PFSK-1 (cell line): Measurements from ENCODE around the gene WDR48.

ENCODE experiments used
- FOXP2 ChIP-seq: optimal IDR thresholded peaks from 2 replicates; pipeline ENCODE3; 2011; ENCODE audit warnings: borderline replicate concordance, control low read depth, inconsistent platforms; ENCODE audit not compliant: insufficient read depth; ENCODE audit errors: extremely low read length, extremely low read depth
- POLR2AphosphoS5 ChIP-seq: IDR thresholded peaks from 2 replicates; pipeline ENCODE4 v1.6.1; 2012; ENCODE audit warnings: low read depth, mild to moderate bottlenecking, control low read depth, low read length, moderate library complexity
- REST ChIP-seq, 2 experiments: IDR thresholded peaks; 2 replicates each; pipeline versions ENCODE4 v1.6.1 to v1.8.0; 2011 to 2012; ENCODE audit warnings: low read depth in 2 of 2, low read length in 2 of 2, control low read depth in 1 of 2, inconsistent platforms in 1 of 2, mild to moderate bottlenecking in 1 of 2, moderate library complexity in 1 of 2; ENCODE audit not compliant: insufficient read depth in 1 of 2
- SIN3A ChIP-seq: IDR thresholded peaks from 2 replicates; pipeline ENCODE4 v1.6.1; 2012; ENCODE audit warnings: mild to moderate bottlenecking, low read length, moderate library complexity, borderline replicate concordance; ENCODE audit not compliant: insufficient read depth
- TAF1 ChIP-seq: IDR thresholded peaks from 2 replicates; pipeline ENCODE4 v1.6.1; 2012; ENCODE audit warnings: low read length, control low read depth, borderline replicate concordance; ENCODE audit not compliant: insufficient read depth

WDR48 gene

DNA sequence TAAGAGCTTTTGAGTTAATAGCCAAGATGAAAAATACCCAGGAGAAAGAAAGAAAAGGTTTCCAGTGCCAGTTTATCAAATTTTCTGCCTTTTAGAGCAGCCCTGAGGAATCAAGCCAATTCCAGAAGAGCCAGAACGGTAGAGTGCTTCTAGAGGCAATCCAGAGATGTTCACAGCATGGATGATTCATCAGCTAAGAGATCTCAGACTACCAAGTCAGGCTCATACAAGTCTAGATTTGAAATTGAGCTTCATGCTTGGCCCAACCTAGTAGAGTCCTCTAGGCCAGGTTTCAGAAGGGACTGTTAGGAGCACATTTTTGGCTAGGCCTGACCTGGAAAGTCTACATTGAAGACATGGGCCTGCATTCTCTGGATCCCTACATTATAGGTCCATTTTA is 15.5 kb downstream of the WDR48 start:
- TF ChIP-seq FOXP2 (no peak), REST (IDR thresholded peaks at IDR 0.05; ENCODE audit: insufficient read depth in 1 of 2, low read depth in 2 of 2, low read length in 2 of 2) (no peak), SIN3A (no peak), POLR2AphosphoS5 (no peak), TAF1 (no peak)

DNA sequence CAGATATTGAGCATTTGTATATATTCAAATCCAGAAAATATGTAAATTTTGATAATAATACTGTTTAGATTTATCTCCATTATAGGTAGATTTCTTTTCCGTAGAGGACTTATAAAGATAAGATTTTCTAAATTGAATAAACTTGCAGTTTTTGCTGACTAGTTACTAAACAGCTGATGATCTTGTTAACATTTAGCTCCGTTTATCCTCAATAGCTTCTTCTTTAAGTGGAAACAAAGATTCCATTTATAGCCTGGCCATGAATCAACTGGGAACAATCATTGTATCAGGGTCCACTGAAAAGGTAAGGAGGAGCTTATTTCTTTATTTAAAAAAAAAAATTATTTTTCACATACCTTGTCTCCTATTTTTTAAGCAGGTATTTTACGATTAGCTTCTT is 16.7 kb downstream of the WDR48 start:
- TF ChIP-seq TAF1 (no peak), SIN3A (no peak), REST (IDR thresholded peaks at IDR 0.05; ENCODE audit: insufficient read depth in 1 of 2, low read depth in 2 of 2, low read length in 2 of 2) (no peak), FOXP2 (no peak), POLR2AphosphoS5 (no peak)

- TF ChIP-seq FOXP2 = no peak
- no peak for TF ChIP-seq REST (IDR thresholded peaks at IDR 0.05; ENCODE audit: insufficient read depth in 1 of 2, low read depth in 2 of 2, low read length in 2 of 2)
- TF ChIP-seq POLR2AphosphoS5 = no peak
- no peak for TF ChIP-seq TAF1
- TF ChIP-seq SIN3A = no peak
These were observed 24.1 kb downstream of the WDR48 start for GRCh38 chr3:39075910-39076309.

- TF ChIP-seq FOXP2 = no peak
- no peak for TF ChIP-seq POLR2AphosphoS5
- no peak for TF ChIP-seq REST (IDR thresholded peaks at IDR 0.05; ENCODE audit: insufficient read depth in 1 of 2, low read depth in 2 of 2, low read length in 2 of 2)
- TF ChIP-seq SIN3A = no peak
- no peak for TF ChIP-seq TAF1
These were observed 27.7 kb downstream of the WDR48 start for GRCh38 chr3:39079530-39079929.

DNA sequence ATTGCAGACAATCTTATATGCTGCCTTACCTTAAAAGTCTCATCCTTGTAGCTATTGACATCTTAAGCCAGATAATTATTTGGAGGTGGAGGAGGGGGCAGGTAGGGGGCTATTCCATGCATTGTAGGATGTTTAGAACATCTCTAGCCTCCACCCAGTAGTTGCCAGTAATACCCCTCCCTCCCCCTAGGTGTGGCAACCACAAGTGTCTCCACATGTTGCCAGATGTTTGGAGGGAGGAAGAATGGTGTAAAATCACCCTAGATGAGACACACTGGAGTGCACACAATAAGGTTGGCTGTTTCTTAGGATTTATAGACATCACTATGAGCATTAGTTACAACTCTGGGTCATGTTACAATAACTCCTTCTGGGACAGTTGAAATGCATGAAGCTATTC is 28.2 kb downstream of the WDR48 start:
- TF ChIP-seq SIN3A (no peak), REST (IDR thresholded peaks at IDR 0.05; ENCODE audit: insufficient read depth in 1 of 2, low read depth in 2 of 2, low read length in 2 of 2) (no peak)
